Mucosa of rectum (tissue), 2 donors: ENCODE data around the gene ERLEC1.
A peak's percentile ranks its signal among the peaks of the same experiment; 100 is the strongest.
"Not testable (repeated sequence)": the region's sequence is repeated elsewhere in the genome, so short reads cannot be mapped to it uniquely, and the experiment has no call there.

Source experiments
- H3K27ac ChIP-seq, 2 donors: one replicate each; pipeline ENCODE4 v1.7.0; 2013; ENCODE audit warnings: inconsistent platforms in 2 of 2, low read depth in 2 of 2, low read length in 2 of 2
- H3K27me3 ChIP-seq, 2 donors: one replicate each; pipeline ENCODE4 v1.7.0; 2013; ENCODE audit warnings: low read length in 2 of 2; ENCODE audit not compliant: control insufficient read depth in 2 of 2, insufficient read depth in 2 of 2
- H3K36me3 ChIP-seq, 2 donors: one replicate each; pipeline ENCODE4 v1.7.0; 2013; ENCODE audit warnings: low read length in 2 of 2; ENCODE audit not compliant: control insufficient read depth in 2 of 2, insufficient read depth in 2 of 2
- H3K4me1 ChIP-seq, 2 donors: one replicate each; pipeline ENCODE4 v1.7.0; 2013; ENCODE audit warnings: low read length in 2 of 2, mild to moderate bottlenecking in 1 of 2; ENCODE audit not compliant: control insufficient read depth in 2 of 2, insufficient read depth in 2 of 2
- H3K4me3 ChIP-seq, 2 donors: one replicate each; pipeline ENCODE4 v1.7.0; 2013; ENCODE audit warnings: low read length in 2 of 2
- H3K9ac ChIP-seq, 2 donors: one replicate each; pipeline ENCODE4 v1.7.0; 2013; ENCODE audit warnings: low read length in 2 of 2, low read depth in 1 of 2, mild to moderate bottlenecking in 1 of 2
- H3K9me3 ChIP-seq, 2 donors: one replicate each; pipeline ENCODE4 v1.7.0; 2013; ENCODE audit warnings: low read length in 2 of 2; ENCODE audit not compliant: control insufficient read depth in 2 of 2
- donor health status: healthy.
- donor health status: Normal muscosa, but diverticular disease.

The ERLEC1 gene

DNA sequence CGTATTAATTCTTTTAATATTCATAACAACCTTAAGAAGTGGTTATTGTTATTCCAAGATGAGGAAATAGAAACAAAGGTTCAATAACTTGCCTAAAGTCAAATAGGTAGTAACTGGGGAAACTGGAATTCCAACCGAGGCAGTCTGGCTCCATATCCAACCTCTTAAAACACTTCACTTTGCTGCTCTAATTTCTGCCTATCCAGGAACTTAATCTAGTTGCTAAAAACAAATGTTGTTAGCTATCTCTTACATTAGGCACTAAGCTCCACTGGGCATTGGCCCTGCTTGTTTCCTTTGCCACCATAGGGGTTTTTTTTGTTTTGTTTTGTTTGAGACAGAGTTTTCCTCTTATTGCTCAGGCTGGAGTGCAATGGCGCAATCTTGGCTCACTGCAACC is 24.8 kb downstream of the ERLEC1 start:
- Histone ChIP-seq H3K27ac (no peak overlapping the region), H3K9me3 (no peaks in the 10 kb centered on the region), H3K4me1 (no peaks in the 10 kb centered on the region)

DNA sequence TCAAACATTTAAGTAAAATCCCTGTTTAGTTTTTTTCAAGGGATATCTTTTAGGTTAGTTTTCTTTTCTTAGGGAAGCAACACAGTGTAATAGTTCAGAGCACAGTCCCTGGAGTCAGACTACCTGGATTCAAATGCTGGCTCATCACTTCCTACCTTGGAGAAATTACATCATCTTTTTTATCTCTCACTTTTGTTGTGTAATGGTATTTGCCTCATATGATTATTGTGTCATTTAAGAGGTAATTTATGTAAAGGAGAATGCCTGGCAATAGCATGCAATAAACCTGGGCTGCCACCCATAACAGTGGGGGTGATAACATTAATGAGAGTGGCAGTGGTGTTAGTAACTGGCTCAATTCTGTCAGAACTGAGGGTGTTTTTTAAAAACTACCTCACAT is 26.3 kb downstream of the ERLEC1 start:
- H3K9ac ChIP-seq, result no peak overlapping the region
- no peaks in the 10 kb centered on the region for H3K9me3 ChIP-seq
- no peak overlapping the region for H3K4me3 ChIP-seq
- peaks cover 55 to 59% of the 10 kb centered on the region in 2 donors for H3K36me3 ChIP-seq
- no peaks in the 10 kb centered on the region for H3K27me3 ChIP-seq
- no peak overlapping the region for H3K27ac ChIP-seq
- H3K4me1 ChIP-seq, result no peaks in the 10 kb centered on the region

More for the DNA sequence above, 24.8 kb downstream of the ERLEC1 start:
- Histone ChIP-seq H3K9ac (no peak overlapping the region), H3K36me3 (peaks cover 58 to 71% of the 10 kb centered on the region in 2 donors), H3K27me3 (no peaks in the 10 kb centered on the region), H3K4me3 (no peak overlapping the region)

DNA sequence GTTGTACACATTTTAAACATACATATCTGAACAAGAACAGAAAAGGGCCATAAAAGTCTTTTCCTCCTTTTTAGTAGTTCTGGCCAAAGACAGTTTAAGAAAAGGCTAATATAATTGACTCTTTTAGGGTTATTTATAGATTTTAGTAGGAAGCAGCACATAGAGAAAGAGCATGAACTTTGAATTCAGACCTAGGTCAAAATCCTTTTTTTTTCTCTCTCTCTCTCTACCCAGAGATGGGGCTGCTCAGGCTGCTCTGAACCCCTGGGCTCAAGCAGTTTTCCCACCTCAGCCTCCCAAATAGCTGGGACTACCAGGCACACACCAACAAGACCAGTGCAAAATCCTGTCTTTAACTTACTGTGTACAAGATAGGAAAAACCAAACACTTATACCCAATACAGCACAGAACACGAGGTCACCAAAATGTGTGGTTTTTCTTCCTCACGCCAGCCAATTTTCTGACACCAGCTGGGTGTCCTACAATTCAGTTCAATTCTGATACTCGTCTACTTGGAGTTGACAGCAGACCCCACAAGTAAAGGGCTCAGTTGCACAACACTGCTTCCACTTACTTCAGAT is 32.1 kb downstream of the ERLEC1 start:
- no peaks in the 10 kb centered on the region for H3K27me3 ChIP-seq
- H3K4me1 ChIP-seq, result peaks cover 5 to 11% of the 10 kb centered on the region in 2 donors
- H3K36me3 ChIP-seq, result peaks cover 24 to 27% of the 10 kb centered on the region in 2 donors
- H3K9me3 ChIP-seq, result no peaks in the 10 kb centered on the region
- peak overlapping the region in 1 of 2 donors; percentile 61 for H3K4me3 ChIP-seq
- no peak overlapping the region for H3K9ac ChIP-seq
- no peak overlapping the region for H3K27ac ChIP-seq

DNA sequence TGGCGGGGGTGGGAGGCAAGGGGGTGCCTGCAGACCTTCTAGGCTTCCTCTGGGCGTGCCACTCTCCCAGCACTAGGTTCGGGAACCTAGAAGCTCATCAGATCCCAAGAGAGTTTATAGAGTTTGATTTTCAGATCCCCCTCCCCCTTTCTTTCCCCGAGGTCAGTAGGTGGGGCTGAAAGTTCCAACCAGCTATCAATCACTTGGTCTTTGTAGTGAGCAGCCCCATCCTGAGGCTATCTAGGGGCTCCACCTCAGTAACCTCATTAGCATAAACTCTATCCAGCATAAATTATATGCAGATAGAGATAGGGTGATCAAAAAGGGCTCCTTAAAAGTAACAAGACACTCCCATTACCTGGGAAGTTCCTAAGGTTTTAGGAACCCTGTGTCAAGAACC is 32.8 kb downstream of the ERLEC1 start:
- Histone ChIP-seq H3K9me3 (no peaks in the 10 kb centered on the region), H3K4me3 (peak overlapping the region in 1 of 2 donors; percentile 61), H3K36me3 (peaks cover 22 to 25% of the 10 kb centered on the region in 2 donors), H3K9ac (no peak overlapping the region), H3K27ac (peak overlapping the region in 1 of 2 donors; percentile 52), H3K27me3 (no peaks in the 10 kb centered on the region), H3K4me1 (peaks cover 5 to 11% of the 10 kb centered on the region in 2 donors)

DNA sequence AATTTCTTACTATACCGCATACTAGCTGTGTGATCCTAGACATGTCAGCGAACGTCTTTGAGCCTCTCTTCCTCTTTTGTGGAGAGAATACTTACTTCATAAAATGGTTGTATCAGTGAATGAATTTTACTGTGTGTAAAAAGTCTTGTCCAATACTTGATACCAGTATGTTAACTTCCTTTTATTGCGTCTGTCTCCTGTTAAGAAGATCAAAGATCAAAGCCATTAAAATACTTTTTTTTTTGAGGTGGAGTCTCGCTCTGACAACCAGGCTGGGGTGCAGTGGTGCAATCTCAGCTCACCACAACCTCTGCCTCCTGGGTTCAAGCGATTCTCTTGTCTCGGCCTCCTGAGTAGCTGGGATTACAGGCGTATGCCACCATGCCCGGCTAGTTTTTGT is 33.2 kb downstream of the ERLEC1 start:
- Histone ChIP-seq H3K9ac (no peak overlapping the region), H3K27me3 (no peaks in the 10 kb centered on the region), H3K9me3 (no peaks in the 10 kb centered on the region), H3K4me1 (peaks cover 5 to 11% of the 10 kb centered on the region in 2 donors), H3K36me3 (peaks cover 22 to 24% of the 10 kb centered on the region in 2 donors), H3K4me3 (peak overlapping the region in 1 of 2 donors; percentile 61), H3K27ac (peak overlapping the region in 1 of 2 donors; percentile 52)

DNA sequence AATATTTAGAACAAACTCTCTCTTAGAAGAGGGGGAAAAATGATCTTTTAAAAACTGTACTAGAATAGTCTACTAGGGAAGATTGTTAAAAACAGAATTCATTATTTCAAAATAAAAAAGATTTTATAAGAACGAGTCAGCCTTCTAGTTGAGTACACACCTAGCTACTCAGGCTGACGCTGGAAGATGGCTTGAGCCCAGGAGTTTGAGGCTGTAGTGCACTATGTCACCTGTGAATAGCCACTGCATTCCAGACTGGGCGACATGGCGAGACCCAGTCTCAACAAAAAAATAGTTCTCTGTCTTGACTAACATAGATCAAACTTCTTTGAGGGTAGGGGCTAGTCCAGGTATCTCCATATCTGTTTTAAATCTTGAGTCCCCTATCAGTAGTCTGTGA is 33.9 kb downstream of the ERLEC1 start:
- no peaks in the 10 kb centered on the region for H3K9me3 ChIP-seq
- H3K9ac ChIP-seq, result no peak overlapping the region
- H3K27me3 ChIP-seq, result no peaks in the 10 kb centered on the region
- peaks cover 16 to 18% of the 10 kb centered on the region in 2 donors for H3K36me3 ChIP-seq
- H3K4me3 ChIP-seq, result no peak overlapping the region
- H3K4me1 ChIP-seq, result peaks cover 5 to 11% of the 10 kb centered on the region in 2 donors
- H3K27ac ChIP-seq, result no peak overlapping the region

DNA sequence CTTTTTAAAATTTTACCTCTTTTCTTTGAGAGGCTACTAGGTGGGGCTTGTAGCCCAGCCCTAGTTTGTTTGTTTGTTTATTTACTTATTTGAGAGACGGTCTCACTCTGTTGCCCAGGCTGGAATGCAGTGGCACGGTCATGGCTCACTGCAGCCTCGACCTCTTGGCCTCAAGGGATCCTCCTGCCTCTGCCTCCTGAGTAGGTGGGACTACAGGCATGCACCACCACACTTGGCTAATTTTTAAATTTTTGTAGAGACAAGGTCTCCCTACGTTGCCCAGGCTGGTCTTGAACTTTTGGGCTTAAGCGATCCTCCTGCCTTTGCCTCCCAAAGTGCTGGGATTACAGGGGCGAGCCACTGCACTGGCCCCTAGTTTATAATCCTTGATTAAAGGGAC is 35.0 kb downstream of the ERLEC1 start:
- H3K4me3 ChIP-seq, result no peak overlapping the region
- H3K4me1 ChIP-seq, result peaks cover 5 to 11% of the 10 kb centered on the region in 2 donors
- H3K27ac ChIP-seq, result no peak overlapping the region
- peaks cover 8 to 14% of the 10 kb centered on the region in 2 donors for H3K36me3 ChIP-seq
- no peaks in the 10 kb centered on the region for H3K9me3 ChIP-seq
- H3K9ac ChIP-seq, result no peak overlapping the region
- H3K27me3 ChIP-seq, result no peaks in the 10 kb centered on the region

DNA sequence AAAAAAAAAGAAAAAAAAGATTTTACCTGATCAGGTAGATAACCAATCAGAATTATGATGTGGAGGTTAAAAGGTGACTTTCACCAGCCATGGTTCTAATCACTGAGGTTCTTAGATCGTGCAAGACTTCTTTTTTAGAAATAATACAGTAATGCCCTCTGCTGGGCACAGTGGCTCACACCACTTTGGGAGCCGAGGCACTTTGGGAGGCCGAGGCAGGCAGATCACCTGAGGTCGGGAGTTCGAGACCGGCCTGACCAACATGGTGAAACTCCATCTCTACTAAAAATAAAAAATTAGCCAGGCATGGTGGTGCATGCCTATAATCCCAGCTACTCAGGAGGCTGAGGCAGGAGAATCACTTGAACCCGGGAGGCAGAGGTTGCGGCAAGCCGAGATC is 36.8 kb downstream of the ERLEC1 start:
- H3K9ac ChIP-seq, H3K36me3 ChIP-seq, H3K27ac ChIP-seq, H3K9me3 ChIP-seq, H3K4me3 ChIP-seq, H3K27me3 ChIP-seq: not testable (repeated sequence)
- H3K4me1 ChIP-seq, result peaks cover 5 to 11% of the 10 kb centered on the region in 2 donors

DNA sequence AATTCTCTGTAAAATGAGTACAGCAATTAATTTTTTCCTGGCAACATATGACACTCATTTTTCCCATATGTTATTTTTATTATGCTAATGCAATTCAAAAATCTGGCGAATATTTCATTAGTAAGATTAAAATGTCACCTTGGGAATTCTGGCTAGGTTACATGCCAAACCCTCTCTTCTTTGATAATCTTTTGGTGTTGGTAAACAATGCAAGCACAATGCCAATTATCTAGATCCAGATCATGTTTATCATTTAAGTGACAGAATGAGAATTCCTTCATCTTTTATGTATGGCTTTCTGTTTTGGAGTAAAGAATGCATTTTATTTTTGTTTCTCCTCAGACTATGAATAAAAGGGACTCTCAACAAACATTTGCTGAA is 39.2 kb downstream of the ERLEC1 start:
- H3K9me3 ChIP-seq, result no peaks in the 10 kb centered on the region
- H3K27ac ChIP-seq, result no peak overlapping the region
- H3K4me1 ChIP-seq, result no peaks in the 10 kb centered on the region
- H3K36me3 ChIP-seq, result no peaks in the 10 kb centered on the region
- H3K9ac ChIP-seq, result no peak overlapping the region
- no peaks in the 10 kb centered on the region for H3K27me3 ChIP-seq
- no peak overlapping the region for H3K4me3 ChIP-seq

DNA sequence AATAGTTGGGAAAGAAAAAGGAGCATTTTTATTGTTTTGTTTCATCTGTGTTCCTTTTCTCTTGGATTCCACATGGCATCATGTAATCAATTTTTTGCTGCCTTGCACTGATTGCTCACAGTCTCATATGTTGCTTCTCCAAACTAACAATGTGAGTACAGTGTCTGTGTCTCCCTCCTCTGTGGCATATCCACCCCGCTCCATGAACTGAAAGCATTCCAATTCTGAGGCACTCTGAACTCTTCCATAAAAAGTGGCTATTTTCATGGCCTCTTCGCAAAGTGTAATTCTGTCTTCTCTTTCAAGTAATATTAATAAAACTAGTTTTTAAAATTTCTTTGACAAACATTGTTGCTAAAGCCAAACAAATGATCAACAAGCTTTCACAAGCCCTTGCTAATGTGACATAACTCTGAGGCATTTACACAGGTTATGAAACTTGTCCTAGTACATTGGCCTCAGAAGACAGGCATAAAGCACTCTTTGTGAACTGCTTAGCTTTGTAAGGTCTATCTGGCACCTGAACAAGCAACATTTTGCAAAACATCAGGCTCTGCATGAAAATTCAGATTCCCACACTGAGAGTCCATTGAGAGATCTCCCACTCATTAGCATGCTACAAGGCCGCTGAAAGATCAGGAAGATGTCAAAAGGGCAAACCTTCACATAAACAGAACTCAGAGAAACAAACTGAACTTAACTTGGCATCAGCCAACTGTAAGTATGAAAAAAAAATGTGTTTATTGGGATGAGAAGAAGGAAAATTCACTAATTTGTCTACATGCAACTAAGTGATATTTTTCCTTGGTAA is 39.9 kb downstream of the ERLEC1 start:
- Histone ChIP-seq H3K4me1 (no peaks in the 10 kb centered on the region), H3K27ac (no peak overlapping the region), H3K9ac (no peak overlapping the region)

More for the DNA sequence above, 39.9 kb downstream of the ERLEC1 start:
- no peaks in the 10 kb centered on the region for H3K36me3 ChIP-seq
- H3K4me3 ChIP-seq, result no peak overlapping the region
- no peaks in the 10 kb centered on the region for H3K9me3 ChIP-seq
- H3K27me3 ChIP-seq, result no peaks in the 10 kb centered on the region
